Cardiac fibroblast (primary cell): ENCODE results near the gene SCFD1.

Source experiments
- DNase-seq, 2 donors: peaks; one replicate each; pipeline versions ENCODE4 v3.0.0 to v3.0.0-alpha.2; 2010; ENCODE audit warnings: low read depth in 2 of 2
- H3K4me3 ChIP-seq, 2 donors: replicated peaks in 1 of 2; 1 replicate in 1 of 2; 2 replicates in 1 of 2; pipeline ENCODE4 v1.5.1; 2011; ENCODE audit warnings: low read depth in 2 of 2, low read length in 2 of 2, mild to moderate bottlenecking in 2 of 2, moderate library complexity in 1 of 2
- CTCF ChIP-seq: IDR thresholded peaks from one replicate; pipeline ENCODE4 v1.5.1; 2011; ENCODE audit warnings: low read depth, mild to moderate bottlenecking, low read length, inconsistent platforms

The SCFD1 gene

GRCh38 chr14:30581283-30581625, 40.9 kb upstream of the SCFD1 start:
- H3K4me3 ChIP-seq: no peak overlapping the region
- TF ChIP-seq CTCF: no peak
- DNase-seq: no peak

- no peak for TF ChIP-seq CTCF
- no peak overlapping the region for H3K4me3 ChIP-seq
- no peak for DNase-seq
These were observed 39.7 kb upstream of the SCFD1 start for GRCh38 chr14:30582376-30582775.

- TF ChIP-seq CTCF: no peak
- no peak overlapping the region for H3K4me3 ChIP-seq
- DNase-seq: no peak
These were observed 38.0 kb upstream of the SCFD1 start for GRCh38 chr14:30584058-30584630.

- H3K4me3 ChIP-seq: no peak overlapping the region
- TF ChIP-seq CTCF: no peak
- DNase-seq: no peak
These were observed 36.9 kb upstream of the SCFD1 start for GRCh38 chr14:30585204-30585603.

GRCh38 chr14:30587141-30587540, 35.0 kb upstream of the SCFD1 start:
- TF ChIP-seq CTCF: no peak
- H3K4me3 ChIP-seq: no peak overlapping the region
- no peak for DNase-seq

GRCh38 chr14:30588873-30589272, 33.2 kb upstream of the SCFD1 start:
- no peak for DNase-seq
- no peak overlapping the region for H3K4me3 ChIP-seq
- no peak for TF ChIP-seq CTCF

- TF ChIP-seq CTCF: no peak
- no peak overlapping the region for H3K4me3 ChIP-seq
- DNase-seq: no peak
These were observed 25.2 kb upstream of the SCFD1 start for GRCh38 chr14:30596935-30597334.
